Frontal cortex (tissue), 4 donors: ENCODE measurements around the gene KCNQ2. TPM values are rescaled to one million over a fixed set of nuclear protein-coding genes. Genes with fewer than 3 reads are reported as not detected.

ENCODE experiments used
- DNase-seq, 2 donors: peaks; one replicate each; pipeline ENCODE4 v3.0.0; 2012; ENCODE audit warnings: low spot score in 2 of 2
- FAIRE-seq: peaks from 2 replicates; lab custom pipeline; 2012; peaks lifted over from hg19 to GRCh38; lab: Jason Lieb, UNC
- total RNA-seq: library from RNA; depleted of rRNA; stranded (reverse); fragments of >200 nt; gene quantifications from one replicate; pipeline ENCODE4 v1.2.3, GENCODE V29; 2014
- donor health status: control.
- donor health status: control.
- donor health status: control.

The KCNQ2 gene
- total RNA-seq, 1 donor from 2014 or later = 159 TPM

DNA sequence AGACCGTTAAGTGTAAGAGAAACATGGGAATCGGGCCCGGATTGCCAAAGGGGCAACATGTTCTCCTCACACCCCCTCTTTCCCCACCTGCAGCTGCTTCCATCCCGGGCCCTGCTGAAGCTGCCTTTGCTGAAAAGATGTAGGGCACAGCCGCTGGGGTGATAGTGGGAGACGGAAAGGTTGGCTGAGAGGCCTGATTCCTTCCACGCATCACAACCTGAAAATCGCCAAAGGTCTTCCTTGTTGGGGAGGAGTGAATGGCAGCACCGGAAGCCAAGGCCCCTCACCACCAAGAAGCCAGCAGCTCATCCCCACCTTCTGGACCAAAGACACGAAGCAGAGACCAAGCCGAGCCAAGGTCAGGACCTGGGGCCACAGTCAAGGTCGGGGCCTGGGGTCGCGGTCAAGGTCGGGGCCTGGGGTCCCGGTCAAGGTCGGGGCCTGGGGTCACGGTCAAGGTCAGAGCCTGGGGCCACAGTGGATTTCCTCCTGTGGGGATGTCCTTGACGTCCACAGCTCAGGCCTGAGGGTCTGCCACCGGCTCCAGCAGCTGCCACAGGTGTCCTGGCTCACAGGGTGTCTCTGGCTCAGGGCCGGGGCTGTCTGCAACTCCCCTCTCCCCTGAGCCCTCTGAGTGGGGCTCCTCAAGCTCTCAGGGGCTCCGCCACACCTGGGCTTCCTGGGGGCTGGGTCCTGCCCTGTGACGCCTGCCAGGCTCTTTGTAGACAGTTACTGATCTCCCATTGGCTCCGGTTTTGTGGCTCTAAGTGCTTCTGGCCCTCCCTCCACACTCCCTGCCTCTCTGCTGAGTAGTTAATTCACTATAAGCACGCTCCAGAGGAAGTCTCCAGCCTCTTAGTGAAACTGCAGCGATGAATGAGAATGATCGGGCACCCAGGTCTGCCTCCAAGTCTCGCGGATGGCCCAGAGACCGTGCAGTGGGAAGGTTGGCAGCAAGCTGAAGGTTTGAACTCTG is 105.8 kb downstream of the KCNQ2 start:
- DNase-seq (no peak), FAIRE-seq (no peak)

DNA sequence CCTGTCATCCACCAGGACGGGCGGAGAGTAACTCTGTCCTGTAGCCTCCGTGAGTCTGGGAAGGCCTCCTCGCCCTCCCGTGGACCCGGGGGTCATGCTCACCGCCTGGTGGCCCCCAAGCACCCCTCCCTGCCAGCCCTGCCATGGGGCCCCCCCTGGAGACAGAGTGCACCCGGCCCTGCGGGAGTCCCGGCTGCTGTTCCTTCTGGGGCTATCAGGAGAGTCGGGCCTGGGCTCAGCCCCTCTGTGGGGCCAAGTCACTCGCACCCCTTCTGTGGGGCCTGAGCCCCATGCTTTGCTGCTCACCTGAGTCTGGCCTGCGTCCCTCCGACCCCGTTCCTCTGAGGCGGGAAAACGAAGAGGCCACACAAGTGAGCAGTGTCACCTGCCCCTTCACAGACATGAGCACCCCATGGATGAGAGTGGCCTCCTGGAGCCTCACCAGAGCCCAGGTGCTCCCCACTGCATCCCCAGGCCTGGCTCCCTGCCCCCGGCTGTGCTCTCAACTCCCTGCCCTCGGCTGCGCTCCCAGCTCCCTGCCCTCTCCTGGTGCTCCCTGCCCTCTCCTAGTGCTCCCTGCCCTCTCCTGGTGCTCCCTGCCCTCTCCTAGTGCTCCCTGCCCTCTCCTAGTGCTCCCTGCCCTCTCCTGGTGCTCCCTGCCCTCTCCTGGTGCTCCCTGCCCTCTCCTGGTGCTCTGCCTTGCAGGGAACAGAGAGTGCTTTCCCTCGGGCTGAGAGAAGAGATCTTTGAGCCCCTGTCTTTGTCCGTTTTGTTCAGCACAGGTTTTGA is 106.7 kb downstream of the KCNQ2 start:
- no peak for FAIRE-seq
- DNase-seq = no peak

- FAIRE-seq = no peak
- DNase-seq = no peak
Observed at GRCh38 chr20:63364801-63365585, 107.5 kb downstream of the KCNQ2 start.

DNA sequence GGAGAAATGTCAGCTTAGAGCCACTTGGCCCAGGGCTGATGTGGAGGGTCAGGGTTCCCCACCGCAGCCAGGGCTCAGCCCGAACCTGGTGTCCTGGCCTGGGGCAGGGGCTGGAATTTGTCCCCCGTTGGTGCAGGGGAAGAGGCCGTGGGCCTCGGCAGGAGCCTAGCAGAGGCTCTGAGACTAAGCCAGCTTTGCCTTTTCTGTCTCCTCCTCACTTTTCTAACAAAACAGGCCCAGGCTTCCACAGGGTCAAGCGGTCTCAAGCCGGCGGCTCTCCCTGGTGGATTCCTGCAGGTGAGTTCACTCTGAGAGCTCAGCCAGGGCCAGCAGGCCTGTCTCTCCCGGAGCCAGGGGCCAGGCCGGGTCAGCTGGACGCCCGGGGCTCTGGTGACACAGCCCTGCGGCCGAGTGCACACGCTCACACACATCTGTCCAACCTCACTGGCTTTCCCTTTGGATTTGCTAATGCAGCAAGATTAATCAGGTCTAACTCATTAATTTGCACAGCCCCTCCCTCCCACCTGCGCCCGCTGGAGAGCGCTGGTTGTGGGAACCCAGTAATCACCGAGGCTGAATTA is 108.4 kb downstream of the KCNQ2 start:
- no peak for DNase-seq
- FAIRE-seq = no peak

DNA sequence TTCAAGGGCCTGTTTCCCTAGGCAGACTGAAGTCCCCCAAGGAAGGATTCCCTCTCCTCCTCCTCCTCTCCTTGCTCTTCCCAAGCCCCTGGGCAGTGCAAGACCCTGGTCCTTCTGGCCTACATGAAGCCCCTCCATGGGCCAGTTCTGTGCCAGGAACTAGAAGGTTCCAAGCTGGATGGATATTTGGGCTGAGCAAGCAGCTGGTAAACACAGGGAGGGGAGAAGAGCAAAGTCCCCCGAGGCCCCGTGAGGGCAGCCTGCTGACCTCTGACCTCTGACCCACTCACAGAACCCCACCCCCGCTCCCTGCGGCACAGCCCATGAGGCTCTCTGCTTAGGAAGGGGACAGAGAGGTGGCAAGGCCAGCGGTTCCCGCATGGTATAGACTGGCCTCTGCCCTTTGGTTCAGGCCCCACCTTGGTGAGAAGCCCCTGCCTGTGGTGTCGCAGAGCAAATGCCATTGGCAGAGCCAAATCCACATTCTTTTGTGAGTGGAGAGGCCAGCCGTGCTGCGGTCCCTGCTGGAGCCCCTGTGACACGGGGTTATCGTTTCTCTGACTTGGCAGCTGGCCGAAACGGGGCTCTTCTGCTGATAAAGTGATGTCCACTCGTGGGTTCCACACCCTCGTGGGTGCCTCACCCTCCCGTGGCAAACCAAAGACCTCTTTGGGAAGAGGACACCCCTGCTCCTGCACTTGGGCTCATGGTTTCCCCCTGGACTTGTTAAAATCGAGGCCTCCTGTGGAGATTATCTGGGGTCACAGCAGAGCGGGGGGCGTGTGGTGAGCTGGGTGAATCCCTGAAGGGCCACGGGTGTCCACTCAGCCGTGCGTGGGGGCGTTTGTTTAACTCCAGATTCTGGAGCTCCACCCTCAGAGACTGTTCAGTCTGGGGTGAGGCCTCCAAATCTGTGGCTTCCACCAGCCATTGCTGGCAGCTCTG is 109.2 kb downstream of the KCNQ2 start:
- no peak for DNase-seq
- no peak for FAIRE-seq

- FAIRE-seq (no peak), DNase-seq (no peak)
Observed at GRCh38 chr20:63362436-63363009, 109.9 kb downstream of the KCNQ2 start.

DNA sequence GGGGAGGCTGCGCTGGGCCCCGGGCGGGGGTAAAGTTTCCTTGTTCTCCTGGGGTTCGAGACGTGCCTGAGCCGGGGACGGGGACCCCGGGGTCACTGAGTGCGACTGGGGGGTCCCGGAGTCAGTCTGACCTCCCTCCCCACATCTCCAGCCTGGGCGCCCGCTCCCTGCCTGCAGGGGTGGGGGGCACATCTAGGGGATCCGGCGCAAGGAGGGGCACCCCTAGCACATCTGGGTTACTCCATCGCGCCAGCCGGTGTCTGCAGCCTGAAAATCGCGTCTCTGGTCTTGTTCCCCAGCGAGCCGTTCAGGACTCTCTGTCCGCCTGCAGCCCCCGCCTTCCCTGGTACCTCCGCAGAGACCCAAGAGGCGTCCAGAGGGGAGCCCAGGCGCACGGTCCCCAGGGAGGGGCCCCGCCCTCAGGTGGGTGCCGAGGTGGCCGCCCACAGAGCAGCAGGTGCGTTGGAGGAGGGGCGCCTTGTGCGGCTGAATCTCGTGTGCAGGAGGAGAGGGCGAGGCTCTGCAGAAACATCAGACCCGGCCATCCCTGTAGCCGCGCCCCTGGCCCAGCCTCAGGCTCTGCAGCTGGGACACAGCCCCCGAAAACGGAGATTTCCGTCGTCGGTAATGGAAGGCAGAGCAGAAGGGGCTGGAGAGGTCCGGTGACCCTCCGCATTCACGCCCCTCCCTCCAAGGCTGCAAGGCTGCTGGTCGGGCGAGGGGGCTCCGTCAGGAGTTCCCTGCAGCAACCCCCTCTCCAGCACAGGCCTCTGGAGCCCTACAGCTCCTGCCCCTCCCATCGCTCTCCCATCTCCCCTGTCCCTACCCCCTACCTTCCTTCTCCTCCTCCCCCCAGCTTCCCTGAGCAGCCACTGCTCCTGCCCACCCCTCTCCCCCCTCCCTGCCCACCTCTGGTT is 110.7 kb downstream of the KCNQ2 start:
- no peak for FAIRE-seq
- no peak for DNase-seq

DNA sequence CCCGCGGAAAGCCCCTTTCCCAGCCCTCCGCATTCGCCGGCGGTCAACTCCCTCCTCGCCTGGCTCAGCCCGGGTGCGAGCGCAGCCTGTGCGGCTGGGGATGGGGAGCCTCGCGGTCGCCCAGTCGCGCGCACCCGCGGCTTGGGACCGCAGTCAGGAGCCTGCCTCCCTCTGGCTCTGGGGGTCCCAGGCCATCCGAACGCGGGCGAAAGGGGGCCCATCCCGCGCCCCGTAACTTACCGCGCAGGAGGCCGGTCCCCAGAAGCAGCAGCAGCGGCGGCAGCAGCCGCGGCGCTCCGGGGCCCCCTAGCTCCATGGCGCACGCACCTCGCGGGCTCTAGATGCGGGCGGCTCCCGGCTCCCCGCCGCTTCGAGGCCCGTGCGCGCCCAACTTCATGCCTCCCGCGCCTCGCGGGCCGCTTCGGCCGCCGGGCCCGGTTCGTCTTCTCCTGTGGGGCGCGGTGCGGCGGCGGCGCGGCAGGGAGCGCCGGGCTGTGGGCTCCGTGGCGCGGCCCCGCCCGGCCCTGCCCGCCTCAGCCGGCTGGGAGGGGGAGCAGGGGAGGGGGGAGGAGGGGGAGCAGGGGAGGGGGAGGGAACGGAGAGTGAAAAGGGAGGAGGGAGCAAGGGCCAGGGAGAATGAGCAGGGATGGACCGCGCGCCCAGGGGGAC is 111.5 kb downstream of the KCNQ2 start, which contains the start of gene CHRNA4:
Gene CHRNA4 (minus strand): TSS at position 500 of the 669 bp plus-strand sequence. CDS start 184 bp downstream, at position 316.
- FAIRE-seq (no peak), DNase-seq (peak in 1 of 2 donors; percentile 74)

- no peak for DNase-seq
- no peak for FAIRE-seq
Observed at GRCh38 chr20:63359937-63360849, 112.3 kb downstream of the KCNQ2 start.

- no peak for FAIRE-seq
- no peak for DNase-seq
Observed at GRCh38 chr20:63359164-63359934, 113.1 kb downstream of the KCNQ2 start.

DNA sequence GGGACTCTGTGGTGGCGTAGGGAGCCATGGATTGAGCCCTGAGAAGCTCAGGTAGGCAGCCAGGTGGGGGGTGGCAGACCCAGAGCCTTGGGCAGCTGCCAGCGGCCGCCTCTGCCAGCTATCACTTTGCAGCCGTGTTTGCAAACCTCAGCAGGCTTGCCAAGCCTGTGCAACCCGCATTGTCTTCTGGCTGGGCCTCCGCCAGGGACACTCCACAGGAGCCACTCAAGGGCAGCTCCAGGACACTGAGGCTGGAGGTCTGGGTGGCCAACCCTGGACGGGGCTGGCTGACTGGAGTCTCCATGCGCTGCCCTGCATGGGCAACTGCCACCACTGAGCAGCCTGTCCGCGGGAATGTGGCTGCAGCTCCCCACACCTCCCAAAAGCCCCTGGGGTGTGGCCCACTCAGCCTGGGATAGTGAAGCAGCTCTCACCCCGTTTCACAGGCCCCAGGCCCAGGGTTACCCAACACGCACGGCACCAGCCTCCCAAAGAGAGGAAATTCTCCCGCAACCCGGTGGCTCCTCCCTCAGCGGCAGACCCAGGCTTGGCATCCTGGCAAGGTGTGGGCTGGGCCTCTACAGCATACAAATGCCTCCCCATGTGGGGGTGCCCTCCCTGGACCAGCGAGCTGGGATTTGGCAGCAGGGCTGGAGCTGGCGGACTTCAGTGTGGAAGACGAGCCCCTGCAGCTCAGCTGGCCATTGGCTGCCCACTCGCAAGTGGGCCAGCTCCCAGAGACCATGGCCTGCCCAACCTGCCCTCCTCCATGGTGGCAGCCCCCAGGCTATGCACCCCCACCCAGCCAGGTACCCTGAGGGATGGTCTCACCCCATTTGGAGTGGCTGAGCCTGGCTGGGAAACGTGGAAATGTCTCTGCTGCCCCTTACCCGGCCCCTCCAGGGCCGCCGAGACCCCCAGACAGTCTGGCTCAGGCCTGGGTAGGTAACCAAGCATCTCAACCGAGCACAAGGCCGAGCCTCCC is 114.2 kb downstream of the KCNQ2 start:
- no peak for DNase-seq
- no peak for FAIRE-seq

- FAIRE-seq = no peak
- no peak for DNase-seq
Observed at GRCh38 chr20:63356931-63357879, 115.2 kb downstream of the KCNQ2 start.

DNA sequence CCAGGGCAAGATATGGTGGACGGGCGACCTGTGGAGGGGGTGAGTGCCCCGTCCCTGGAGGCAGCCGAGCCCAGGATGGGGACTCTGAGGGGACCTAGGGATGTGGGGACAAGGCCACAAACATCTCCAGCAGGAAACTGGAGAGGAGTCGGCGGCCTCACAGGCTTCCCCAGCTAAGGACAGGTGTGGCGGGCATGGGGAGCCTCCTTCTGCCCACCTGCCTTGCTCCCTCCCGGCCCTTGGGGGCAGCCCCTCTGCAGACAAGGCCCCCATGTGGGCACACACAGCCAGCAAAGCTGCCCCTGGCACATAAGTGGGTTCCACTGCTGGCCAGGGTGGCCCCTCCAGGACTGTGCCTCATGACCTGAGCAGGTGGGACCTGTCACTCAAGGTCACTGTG is 115.9 kb downstream of the KCNQ2 start:
- no peak for FAIRE-seq
- DNase-seq = no peak
